ENCODE results near the gene IL36RN.

DNA sequence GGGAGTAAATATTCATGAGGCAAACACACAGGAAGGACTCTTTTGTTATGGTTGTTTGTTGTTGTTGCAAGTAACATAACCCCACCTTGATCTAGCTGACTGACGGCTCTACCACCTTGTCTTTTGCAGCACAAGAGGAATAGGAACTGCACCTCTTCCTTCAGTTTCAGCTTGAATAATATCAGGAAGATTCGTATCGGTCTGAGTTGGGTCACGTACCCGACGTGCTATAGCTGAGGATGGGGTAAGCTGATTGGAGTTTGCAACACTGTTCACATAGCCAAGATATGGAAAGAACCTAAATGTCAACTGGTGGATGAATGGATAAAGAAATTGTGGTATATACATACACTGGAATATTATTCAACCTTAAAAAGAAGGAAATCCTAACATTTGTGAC lies 53.9 kb downstream of the IL36RN start:
- no peak for TF ChIP-seq EZH2 (IDR thresholded peaks at IDR 0.05; ENCODE audit: borderline replicate concordance, low read length)
- TF ChIP-seq, protein P1, sequence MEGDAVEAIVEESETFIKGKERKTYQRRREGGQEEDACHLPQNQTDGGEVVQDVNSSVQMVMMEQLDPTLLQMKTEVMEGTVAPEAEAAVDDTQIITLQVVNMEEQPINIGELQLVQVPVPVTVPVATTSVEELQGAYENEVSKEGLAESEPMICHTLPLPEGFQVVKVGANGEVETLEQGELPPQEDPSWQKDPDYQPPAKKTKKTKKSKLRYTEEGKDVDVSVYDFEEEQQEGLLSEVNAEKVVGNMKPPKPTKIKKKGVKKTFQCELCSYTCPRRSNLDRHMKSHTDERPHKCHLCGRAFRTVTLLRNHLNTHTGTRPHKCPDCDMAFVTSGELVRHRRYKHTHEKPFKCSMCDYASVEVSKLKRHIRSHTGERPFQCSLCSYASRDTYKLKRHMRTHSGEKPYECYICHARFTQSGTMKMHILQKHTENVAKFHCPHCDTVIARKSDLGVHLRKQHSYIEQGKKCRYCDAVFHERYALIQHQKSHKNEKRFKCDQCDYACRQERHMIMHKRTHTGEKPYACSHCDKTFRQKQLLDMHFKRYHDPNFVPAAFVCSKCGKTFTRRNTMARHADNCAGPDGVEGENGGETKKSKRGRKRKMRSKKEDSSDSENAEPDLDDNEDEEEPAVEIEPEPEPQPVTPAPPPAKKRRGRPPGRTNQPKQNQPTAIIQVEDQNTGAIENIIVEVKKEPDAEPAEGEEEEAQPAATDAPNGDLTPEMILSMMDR (conservative IDR thresholded peaks at IDR 0.05 in 1 of 2, IDR thresholded peaks at IDR 0.05 in 1 of 2; ENCODE audit: extremely low read depth in 1 of 2, insufficient read depth in 1 of 2, low read depth in 1 of 2, low read length in 2 of 2): no peak

All from mammary epithelial cell (primary cell).